Adrenal gland (tissue), 5 donors: ENCODE measurements around the gene GABRA4.

ENCODE experiments used
- CTCF ChIP-seq, 6 experiments: fragments of 450-650 bp in 4 of 6; fragments of 200-600 bp in 2 of 6; sonication (generic) in 1 of 6; IDR thresholded peaks; 1 replicate in 5 of 6; 2 replicates in 1 of 6; pipeline versions ENCODE4 v1.5.1 to v1.8.0; 2016 to 2021; ENCODE audit warnings: antibody characterized with exemption in 6 of 6, mild to moderate bottlenecking in 2 of 6, moderate library complexity in 1 of 6
- POLR2A ChIP-seq, 2 donors: fragments of 450-650 bp; IDR thresholded peaks; one replicate each; pipeline ENCODE4 v1.6.1; 2017; ENCODE audit warnings: antibody characterized with exemption in 2 of 2, mild to moderate bottlenecking in 2 of 2, moderate library complexity in 1 of 2
- donor health status: DM: no; HTN: no; CAD: no.

GRCh38 chr4:46992338-46992737 lies 1.0 kb downstream of the GABRA4 start:
- TF ChIP-seq POLR2A (IDR thresholded peaks at IDR 0.05), result no peak
- no peak for TF ChIP-seq CTCF (IDR thresholded peaks at IDR 0.05)
